A549 (cell line): Measurements from ENCODE around the gene MEGF6.

Experiments used
- CTCF ChIP-seq: fragments of >200 bp; sonication (Bioruptor Twin); formaldehyde crosslinking; IDR thresholded peaks from 3 replicates; pipeline ENCODE4 v1.5.1; 2016
- EP300 ChIP-seq, 2 experiments: fragments of >200 bp; sonication (Bioruptor Twin); formaldehyde crosslinking; IDR thresholded peaks; 2 replicates in 1 of 2; 3 replicates in 1 of 2; pipeline ENCODE4 v1.6.1; 2016 to 2017
- KDM1A ChIP-seq: fragments of 200-600 bp; sonication (generic); IDR thresholded peaks from 2 replicates; pipeline ENCODE4 v1.6.1; 2016; ENCODE audit warnings: low read depth, mild to moderate bottlenecking
- MAFK ChIP-seq: fragments of 450-650 bp; IDR thresholded peaks from 2 replicates; pipeline ENCODE4 v1.6.1; 2014; ENCODE audit not compliant: partially characterized antibody
- PBX3 ChIP-seq: IDR thresholded peaks from 2 replicates; pipeline ENCODE4 v1.6.1; 2012
- POLR2A ChIP-seq: IDR thresholded peaks from 2 replicates; pipeline ENCODE4 v1.6.1; 2012; ENCODE audit warnings: mild to moderate bottlenecking, low read length
- RFX5 ChIP-seq: fragments of 450-650 bp; IDR thresholded peaks from 2 replicates; pipeline ENCODE4 v1.7.1; 2014; ENCODE audit warnings: antibody characterized with exemption, mild to moderate bottlenecking, moderate library complexity

DNA sequence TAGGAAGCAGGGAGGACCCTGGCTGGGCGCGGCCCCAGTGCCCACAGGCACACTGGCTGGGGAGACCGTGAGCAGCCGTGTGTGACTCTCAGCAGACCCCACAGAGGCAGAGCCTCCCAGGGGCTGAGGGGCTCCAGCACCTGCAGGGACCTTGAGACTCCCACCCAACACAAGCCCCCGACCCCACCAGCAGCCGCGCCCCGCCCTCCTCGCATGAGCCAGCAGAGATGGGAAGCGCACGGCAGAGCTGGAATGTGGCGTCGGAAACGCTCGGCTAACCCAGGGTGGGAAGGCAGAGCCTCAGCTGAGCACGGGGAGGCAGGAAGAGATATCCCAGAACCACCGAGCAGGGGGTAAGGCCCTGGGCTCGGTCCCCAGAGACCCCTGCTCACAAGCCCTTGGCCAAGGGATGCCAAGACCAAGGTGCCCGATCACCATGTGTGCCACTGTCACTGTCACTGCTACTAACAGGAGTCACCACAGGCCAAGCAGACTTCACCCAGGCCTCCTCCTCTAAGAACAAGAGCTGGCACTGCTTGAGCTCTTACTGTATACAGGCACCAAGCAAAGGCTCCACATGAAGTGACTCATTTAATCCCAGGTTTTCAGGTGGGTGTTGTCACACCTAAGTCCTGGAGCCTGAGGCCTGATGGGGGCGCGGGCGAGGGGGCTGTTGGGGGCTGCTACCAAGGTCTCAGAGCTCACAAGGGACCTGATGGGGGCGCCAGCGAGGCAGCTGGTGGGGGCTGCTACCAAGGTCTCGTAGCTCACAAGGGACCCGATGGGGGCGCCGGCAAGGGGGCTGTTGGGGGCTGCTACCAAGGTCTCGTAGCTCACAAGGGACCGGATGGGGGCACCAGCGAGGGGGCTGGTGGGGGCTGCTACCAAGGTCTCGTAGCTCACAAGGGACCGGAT is 20.1 kb downstream of the MEGF6 start:
- TF ChIP-seq CTCF: no peak
- TF ChIP-seq RFX5: no peak
- TF ChIP-seq PBX3: no peak
- TF ChIP-seq EP300 (IDR thresholded peaks at IDR 0.05): no peak
- no peak for TF ChIP-seq KDM1A
- no peak for TF ChIP-seq MAFK
- TF ChIP-seq POLR2A: no peak
